Measurements from ENCODE around the gene OTUB2. TPM values are rescaled to one million over a fixed set of nuclear protein-coding genes. Genes with fewer than 3 reads are reported as not detected.

Gene OTUB2
- total RNA-seq, 1 experiment from 2014 or later = 1.2 TPM

- intact Hi-C loops (cut with micrococcal nuclease; ENCODE audit: unreplicated experiment) = loop anchor here (10.0 kb wide), 1 partner anchor 355 kb away; no protein-coding TSS in a partner anchor
- DNase-seq = no peak
- ChIA-PET CTCF (no interaction called here), POLR2A (no interaction called here)
- H3K36me3 Mint-ChIP-seq (ENCODE audit: insufficient read depth, unreplicated experiment) = no peaks in the 10 kb centered on the region
- H3K27ac Mint-ChIP-seq (ENCODE audit: unreplicated experiment) = no peak overlapping the region
- TF ChIP-seq CTCF (IDR thresholded peaks at IDR 0.05; ENCODE audit: insufficient read depth in 1 of 2, low read depth in 1 of 2, low read length in 1 of 2, severe bottlenecking in 1 of 2, unreplicated experiment in 1 of 2) = no peak
- Histone ChIP-seq H3K36me3 (ENCODE audit: control insufficient read depth, insufficient read depth, low read length) (no peaks in the 10 kb centered on the region), H3K4me3 (ENCODE audit: low read depth, low read length) (no peak overlapping the region), H3K27me3 (replicated peaks; ENCODE audit: control insufficient read depth, insufficient read depth, low read length) (no peaks in the 10 kb centered on the region; the same call in 1 of the 2 replicates), H3K4me1 (no peaks in the 10 kb centered on the region; the same call in 1 of the 2 replicates), H3K9me3 (no peaks in the 10 kb centered on the region)
- H3K4me3 Mint-ChIP-seq (ENCODE audit: unreplicated experiment) = no peak overlapping the region
- no peaks in the 10 kb centered on the region for H3K9me3 Mint-ChIP-seq (ENCODE audit: unreplicated experiment)
- H3K27me3 Mint-ChIP-seq (ENCODE audit: insufficient read depth, unreplicated experiment) = peaks cover under 1% of the 10 kb centered on the region
- no TSS peak for BruUV-seq (replicated peaks)
- H3K4me1 Mint-ChIP-seq (ENCODE audit: low read depth, unreplicated experiment) = peaks cover 6% of the 10 kb centered on the region
These were observed 16.4 kb upstream of the OTUB2 start for GRCh38 chr14:94009767-94010166.

- TF ChIP-seq CTCF (IDR thresholded peaks at IDR 0.05; ENCODE audit: insufficient read depth in 1 of 2, low read depth in 1 of 2, low read length in 1 of 2, severe bottlenecking in 1 of 2, unreplicated experiment in 1 of 2) = no peak
- H3K36me3 ChIP-seq (ENCODE audit: control insufficient read depth, insufficient read depth, low read length) = no peaks in the 10 kb centered on the region
- Mint-ChIP-seq H3K4me1 (ENCODE audit: low read depth, unreplicated experiment) (no peaks in the 10 kb centered on the region), H3K4me3 (ENCODE audit: unreplicated experiment) (no peak overlapping the region), H3K27ac (ENCODE audit: unreplicated experiment) (no peak overlapping the region), H3K36me3 (ENCODE audit: insufficient read depth, unreplicated experiment) (no peaks in the 10 kb centered on the region), H3K9me3 (ENCODE audit: unreplicated experiment) (no peaks in the 10 kb centered on the region), H3K27me3 (ENCODE audit: insufficient read depth, unreplicated experiment) (peaks cover 3% of the 10 kb centered on the region)
- ChIA-PET POLR2A (no interaction called here), CTCF (no interaction called here)
- H3K27me3 ChIP-seq (replicated peaks; ENCODE audit: control insufficient read depth, insufficient read depth, low read length) = no peaks in the 10 kb centered on the region; the same call in 1 of the 2 replicates
- intact Hi-C loops (cut with micrococcal nuclease; ENCODE audit: unreplicated experiment) = no loop called here
- BruUV-seq (replicated peaks) = no TSS peak
- no peak for DNase-seq
- H3K4me3 ChIP-seq (ENCODE audit: low read depth, low read length) = no peak overlapping the region
- no peaks in the 10 kb centered on the region for H3K4me1 ChIP-seq
- H3K9me3 ChIP-seq = no peaks in the 10 kb centered on the region
These were observed 15.5 kb upstream of the OTUB2 start for GRCh38 chr14:94010625-94011024.

- Histone ChIP-seq H3K4me1 (no peaks in the 10 kb centered on the region), H3K9me3 (no peaks in the 10 kb centered on the region), H3K27me3 (replicated peaks; ENCODE audit: control insufficient read depth, insufficient read depth, low read length) (no peaks in the 10 kb centered on the region; the same call in 1 of the 2 replicates), H3K4me3 (ENCODE audit: low read depth, low read length) (no peak overlapping the region), H3K36me3 (ENCODE audit: control insufficient read depth, insufficient read depth, low read length) (no peaks in the 10 kb centered on the region)
- H3K27me3 Mint-ChIP-seq (ENCODE audit: insufficient read depth, unreplicated experiment) = peaks cover 3% of the 10 kb centered on the region
- no peak overlapping the region for H3K27ac Mint-ChIP-seq (ENCODE audit: unreplicated experiment)
- no TSS peak for BruUV-seq (replicated peaks)
- no peaks in the 10 kb centered on the region for H3K4me1 Mint-ChIP-seq (ENCODE audit: low read depth, unreplicated experiment)
- H3K4me3 Mint-ChIP-seq (ENCODE audit: unreplicated experiment) = no peak overlapping the region
- ChIA-PET POLR2A (no interaction called here), CTCF (no interaction called here)
- no peak for DNase-seq
- no peak for TF ChIP-seq CTCF (IDR thresholded peaks at IDR 0.05; ENCODE audit: insufficient read depth in 1 of 2, low read depth in 1 of 2, low read length in 1 of 2, severe bottlenecking in 1 of 2, unreplicated experiment in 1 of 2)
- intact Hi-C loops (cut with micrococcal nuclease; ENCODE audit: unreplicated experiment) = no loop called here
- no peaks in the 10 kb centered on the region for H3K9me3 Mint-ChIP-seq (ENCODE audit: unreplicated experiment)
- H3K36me3 Mint-ChIP-seq (ENCODE audit: insufficient read depth, unreplicated experiment) = no peaks in the 10 kb centered on the region
These were observed 14.3 kb upstream of the OTUB2 start for GRCh38 chr14:94011795-94012194.
